B cell (primary cell): ENCODE measurements around the gene METTL21A. TPM values are rescaled to one million over a fixed set of nuclear protein-coding genes. Genes with fewer than 3 reads are reported as not detected.

ENCODE experiments used
- ATAC-seq: fragments of 200-7000 bp; cut with Tn5 transposase; one replicate; pipeline ENCODE4 v1.10.0; 2021; ENCODE audit warnings: low read depth, mild to moderate bottlenecking, moderate number of reproducible peaks, moderate library complexity
- CTCF ChIA-PET: fragments of 350-600 bp; sonication (Branson Sonifier 250); formaldehyde crosslinking; loops from one replicate; lab custom pipeline; 2021; ENCODE audit warnings: antibody characterized with exemption, inconsistent platforms; lab: Charles Lee
- POLR2A ChIA-PET: fragments of 350-600 bp; sonication (Branson Sonifier 250); formaldehyde crosslinking; loops from one replicate; lab custom pipeline; 2021; ENCODE audit warnings: antibody characterized with exemption; lab: Charles Lee
- DNase-seq: peaks from one replicate; pipeline ENCODE4 v3.0.0; 2013
- H2AFZ ChIP-seq: 2 replicates; pipeline ENCODE4 v1.6.1; 2012; ENCODE audit warnings: mild to moderate bottlenecking, low read depth, low read length; ENCODE audit not compliant: insufficient read depth, poor library complexity, severe bottlenecking
- H3K27ac ChIP-seq, 2 donors: 1 replicate in 1 of 2; 2 replicates in 1 of 2; pipeline ENCODE4 v1.5.1; 2012 to 2013; ENCODE audit warnings: low read length in 2 of 2, mild to moderate bottlenecking in 2 of 2, moderate library complexity in 1 of 2
- H3K27me3 ChIP-seq, 4 experiments: fragments of 200-600 bp in 1 of 4; sonication (generic) in 1 of 4; replicated peaks in 1 of 4; 1 replicate in 2 of 4; 2 replicates in 2 of 4; pipeline versions ENCODE4 v1.6.1 to v1.7.0; 2013 to 2016; ENCODE audit warnings: low read length in 3 of 4, mild to moderate bottlenecking in 2 of 4, mixed read lengths in 1 of 4, moderate library complexity in 1 of 4; ENCODE audit not compliant: insufficient read depth in 4 of 4, control insufficient read depth in 3 of 4; ENCODE audit errors: control extremely low read depth in 1 of 4
- H3K36me3 ChIP-seq, 2 experiments: replicated peaks in 1 of 2; 1 replicate in 1 of 2; 2 replicates in 1 of 2; pipeline versions ENCODE4 v1.6.1 to v1.7.1; 2013; ENCODE audit warnings: low read length in 1 of 2; ENCODE audit not compliant: insufficient read depth in 2 of 2, control insufficient read depth in 1 of 2; ENCODE audit errors: control extremely low read depth in 1 of 2, extremely low read depth in 1 of 2
- H3K4me1 ChIP-seq, 2 donors: fragments of 200-600 bp in 1 of 2; sonication (generic) in 1 of 2; 1 replicate in 1 of 2; 2 replicates in 1 of 2; pipeline versions ENCODE4 v1.5.1 to v1.6.1; 2013 to 2017; ENCODE audit warnings: low read length in 2 of 2; ENCODE audit not compliant: control insufficient read depth in 2 of 2, insufficient read depth in 2 of 2
- H3K4me2 ChIP-seq: replicated peaks from 2 replicates; pipeline ENCODE3; 2012; ENCODE audit warnings: mild to moderate bottlenecking, low read depth, low read length; ENCODE audit not compliant: poor library complexity, severe bottlenecking
- H3K4me3 ChIP-seq, 5 experiments: fragments of 200-600 bp in 1 of 5; sonication (generic) in 1 of 5; 1 replicate in 3 of 5; 2 replicates in 2 of 5; pipeline versions ENCODE4 v1.5.1 to v1.7.0; 2011 to 2016; ENCODE audit warnings: low read length in 4 of 5, mild to moderate bottlenecking in 4 of 5, low read depth in 2 of 5, control low read depth in 1 of 5, moderate library complexity in 1 of 5; ENCODE audit not compliant: insufficient read depth in 1 of 5; ENCODE audit errors: control extremely low read depth in 1 of 5, extremely low read depth in 1 of 5
- H3K79me2 ChIP-seq: fragments of 200-600 bp; sonication (generic); one replicate; pipeline ENCODE4 v1.6.0; 2016; ENCODE audit warnings: low read length; ENCODE audit not compliant: control insufficient read depth, insufficient read depth
- H3K9ac ChIP-seq: fragments of 200-600 bp; sonication (generic); 2 replicates; pipeline ENCODE4 v1.6.1; 2017; ENCODE audit warnings: mild to moderate bottlenecking, low read length, moderate library complexity
- H3K9me3 ChIP-seq, 3 donors: one replicate each; pipeline versions ENCODE4 v1.6.1 to v1.7.1; 2013; ENCODE audit warnings: low read length in 2 of 3; ENCODE audit not compliant: control insufficient read depth in 2 of 3, insufficient read depth in 1 of 3; ENCODE audit errors: control extremely low read depth in 1 of 3
- H4K20me1 ChIP-seq: 2 replicates; pipeline ENCODE4 v1.6.0; 2012; ENCODE audit warnings: mild to moderate bottlenecking, low read length; ENCODE audit not compliant: insufficient read depth, control insufficient read depth, poor library complexity, severe bottlenecking
- H3K27ac Mint-ChIP-seq: one replicate; pipeline ENCODE4 v1.8.0; 2021; ENCODE audit warnings: mixed read lengths
- H3K27me3 Mint-ChIP-seq: one replicate; pipeline ENCODE4 v1.8.0; 2021; ENCODE audit warnings: mixed read lengths
- H3K4me1 Mint-ChIP-seq: one replicate; pipeline ENCODE4 v1.8.0; 2021; ENCODE audit warnings: mixed read lengths
- H3K4me3 Mint-ChIP-seq: one replicate; pipeline ENCODE4 v1.8.0; 2021; ENCODE audit warnings: mixed read lengths
- H3K9me3 Mint-ChIP-seq: one replicate; pipeline ENCODE4 v1.8.0; 2022; ENCODE audit warnings: mixed read lengths; ENCODE audit not compliant: insufficient read depth
- CTCF ChIP-seq: fragments of 200-600 bp; IDR thresholded peaks from one replicate; pipeline ENCODE4 v1.8.0; 2022; ENCODE audit warnings: antibody characterized with exemption, mild to moderate bottlenecking
- EZH2 ChIP-seq: IDR thresholded peaks from 2 replicates; pipeline ENCODE4 v1.6.1; 2012; ENCODE audit warnings: borderline replicate concordance, low read depth, mild to moderate bottlenecking, moderate library complexity, low read length; ENCODE audit not compliant: insufficient read depth, poor library complexity, severe bottlenecking
- WGBS: methylation state at CpG from one replicate; pipeline ENCODE4 v1.1.5; 2013; ENCODE audit warnings: missing lambda C conversion rate; ENCODE audit not compliant: insufficient coverage; 5-methylcytosine and 5-hydroxymethylcytosine counted together
- intact Hi-C: fragments of 100-400 bp; cut with micrococcal nuclease; formaldehyde crosslinking; loops from one replicate; pipeline ENCODE4 v1.10.0; 2022
- polyA plus RNA-seq: library from polyadenylated mRNA; depleted of rRNA; stranded (reverse); fragments of >200 nt; gene quantifications from 2 replicates; pipeline ENCODE4 v1.2.3, GENCODE V29; 2012
- total RNA-seq, 2 donors: library from RNA; stranded (reverse); fragments of 120-200 nt in 1 of 2; gene quantifications; 1 replicate in 1 of 2; 2 replicates in 1 of 2; pipeline versions ENCODE4 v1.2.3 to v1.2.4, GENCODE V29; 2013 to 2022

METTL21A gene
- total and polyA plus RNA-seq, 2 donors (not counting 1 experiment from before 2014, with no cell fraction given): 30.7 to 33.1 TPM

GRCh38 chr2:207603486-207603885 is 21.7 kb downstream of the METTL21A start:
- Histone ChIP-seq H3K9me3 (no peaks in the 10 kb centered on the region), H3K79me2 (peaks cover 4% of the 10 kb centered on the region), H3K9ac (no peak overlapping the region), H3K4me1 (peaks cover 0 to 3% of the 10 kb centered on the region in 2 donors), H3K4me2 (no peak overlapping the region), H3K27me3 (no peaks in the 10 kb centered on the region), H3K36me3 (peaks cover 3 to 4% of the 10 kb centered on the region in 2 experiments), H4K20me1 (peaks cover 6% of the 10 kb centered on the region), H3K27ac (peak overlapping the region in 1 of 2 donors; percentile 55), H2AFZ (no peak overlapping the region), H3K4me3 (no peak overlapping the region)
- POLR2A ChIA-PET: no interaction called here
- DNase-seq: no peak
- ATAC-seq: no peak
- peaks cover 20% of the 10 kb centered on the region for H3K4me1 Mint-ChIP-seq
- TF ChIP-seq CTCF: no peak
- TF ChIP-seq EZH2: no peak
- H3K4me3 Mint-ChIP-seq: no peak overlapping the region
- H3K27me3 Mint-ChIP-seq: no peaks in the 10 kb centered on the region
- intact Hi-C loops: no loop called here
- CTCF ChIA-PET: interaction anchor here (1.6 kb wide), 1 partner anchor 22 kb away, joined by 4 read pairs; the partner anchor contains the start of gene METTL21A
- no peaks in the 10 kb centered on the region for H3K9me3 Mint-ChIP-seq
- WGBS: no CpG with 5 or more reads among the region's 2 CpGs
- H3K27ac Mint-ChIP-seq: no peak overlapping the region

- H3K9me3 ChIP-seq: no peaks in the 10 kb centered on the region
- peak overlapping the region in 1 of 2 donors; percentile 57 for H3K27ac ChIP-seq
- H3K9ac ChIP-seq: no peak overlapping the region
- intact Hi-C loops: no loop called here
- TF ChIP-seq CTCF: no peak
- no peak for TF ChIP-seq EZH2
- H3K4me1 ChIP-seq: peaks cover 0 to 3% of the 10 kb centered on the region in 2 donors
- Mint-ChIP-seq H3K4me3 (no peak overlapping the region), H3K27me3 (no peaks in the 10 kb centered on the region), H3K4me1 (peaks cover 20% of the 10 kb centered on the region), H3K27ac (peak overlapping the region; percentile 4), H3K9me3 (no peaks in the 10 kb centered on the region)
- H3K79me2 ChIP-seq: no peaks in the 10 kb centered on the region
- no peak overlapping the region for H3K4me2 ChIP-seq
- WGBS: no CpG with 5 or more reads among the region's 1 CpG
- H3K36me3 ChIP-seq: peaks cover 7 to 12% of the 10 kb centered on the region in 2 experiments
- ChIA-PET CTCF (interaction anchor here (0.8 kb wide), 1 partner anchor 17 kb away, joined by 3 read pairs; no protein-coding TSS in a partner anchor), POLR2A (no interaction called here)
- H3K4me3 ChIP-seq: no peak overlapping the region
- H4K20me1 ChIP-seq: peaks cover 7% of the 10 kb centered on the region
- no peak for DNase-seq
- no peak overlapping the region for H2AFZ ChIP-seq
- ATAC-seq: no peak
- no peaks in the 10 kb centered on the region for H3K27me3 ChIP-seq
These were observed 23.4 kb downstream of the METTL21A start for GRCh38 chr2:207601774-207602173.
